ENCODE data around the gene MMP24. TPM values are rescaled to one million over a fixed set of nuclear protein-coding genes. Genes with fewer than 3 reads are reported as not detected.

The MMP24 gene
- total RNA-seq, 1 donor from 2014 or later, result 15.6 TPM

GRCh38 chr20:35286077-35286898, 59.8 kb downstream of the MMP24 start:
- Histone ChIP-seq H3K9ac (ENCODE audit: low read length) (no peak overlapping the region), H3K4me1 (ENCODE audit: insufficient read depth, low read length) (peaks cover 18% of the 10 kb centered on the region), H3K4me3 (ENCODE audit: insufficient read depth, low read depth, low read length) (no peak overlapping the region), H2AFZ (ENCODE audit: low read depth, low read length) (no peak overlapping the region), H3K79me2 (ENCODE audit: insufficient read depth, low read length) (peaks cover 34% of the 10 kb centered on the region), H3K27ac (ENCODE audit: low read depth, low read length) (no peak overlapping the region), H3K36me3 (ENCODE audit: insufficient read depth, low read length) (no peaks in the 10 kb centered on the region), H3K4me2 (ENCODE audit: low read length) (no peak overlapping the region), H3K9me3 (ENCODE audit: insufficient read depth, low read depth, low read length) (no peaks in the 10 kb centered on the region), H3K27me3 (ENCODE audit: insufficient read depth, low read length) (no peaks in the 10 kb centered on the region), H4K20me1 (ENCODE audit: insufficient read depth, low read length) (peaks cover 13% of the 10 kb centered on the region)
- H3K36me3 Mint-ChIP-seq (ENCODE audit: low read depth, unreplicated experiment), result peaks cover 6% of the 10 kb centered on the region
- H3K27me3 Mint-ChIP-seq (ENCODE audit: low read depth, unreplicated experiment), result peaks cover 9% of the 10 kb centered on the region
- H3K4me3 Mint-ChIP-seq (ENCODE audit: unreplicated experiment), result peak overlapping the region; percentile 95
- peak overlapping the region; percentile 43 for H3K27ac Mint-ChIP-seq (ENCODE audit: unreplicated experiment)
- no peak for FAIRE-seq
- TF ChIP-seq EZH2 (IDR thresholded peaks at IDR 0.05; ENCODE audit: insufficient read depth, low read length) (no peak), CTCF (IDR thresholded peaks at IDR 0.05; ENCODE audit: insufficient read depth, low read depth, low read length) (no peak)
- peaks cover 9% of the 10 kb centered on the region for H3K4me1 Mint-ChIP-seq (ENCODE audit: low read depth, unreplicated experiment)
- no peak for DNase-seq (ENCODE audit: low read depth)
- no peaks in the 10 kb centered on the region for H3K9me3 Mint-ChIP-seq (ENCODE audit: unreplicated experiment)

DNA sequence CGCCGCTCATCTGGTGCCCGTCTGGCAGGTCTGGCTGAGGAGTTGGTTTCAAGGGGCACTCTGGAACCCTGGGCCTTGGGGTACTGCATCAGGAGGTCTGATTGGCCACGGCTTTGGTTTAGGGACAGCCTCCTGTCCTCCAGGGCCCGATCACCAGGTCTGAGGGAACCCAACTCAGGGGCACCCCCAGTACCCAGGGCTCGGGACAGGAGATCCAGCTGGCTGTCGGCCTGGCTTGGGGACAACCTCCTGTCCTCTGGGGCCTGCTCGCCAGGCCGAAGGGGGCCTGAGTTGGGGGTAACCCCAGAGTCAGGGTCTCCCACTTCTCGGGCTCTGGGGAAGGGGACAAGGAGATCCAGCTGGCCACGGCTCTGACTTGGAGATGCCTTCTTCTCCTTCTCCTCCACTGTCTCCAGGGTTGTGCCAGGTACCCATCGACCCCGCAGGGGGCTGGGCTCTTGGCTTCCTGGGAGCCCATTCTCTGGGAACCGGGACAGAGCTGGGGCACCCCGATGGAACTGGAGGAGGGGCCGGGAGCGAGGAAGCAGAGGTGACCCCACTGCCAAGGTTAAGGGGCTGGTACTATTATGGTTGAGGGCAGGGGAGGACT, 60.5 kb downstream of the MMP24 start:
- Mint-ChIP-seq H3K36me3 (ENCODE audit: low read depth, unreplicated experiment) (peaks cover 5% of the 10 kb centered on the region), H3K27me3 (ENCODE audit: low read depth, unreplicated experiment) (peaks cover 9% of the 10 kb centered on the region), H3K4me1 (ENCODE audit: low read depth, unreplicated experiment) (peaks cover 9% of the 10 kb centered on the region), H3K27ac (ENCODE audit: unreplicated experiment) (no peak overlapping the region), H3K4me3 (ENCODE audit: unreplicated experiment) (no peak overlapping the region), H3K9me3 (ENCODE audit: unreplicated experiment) (no peaks in the 10 kb centered on the region)
- Histone ChIP-seq H3K27me3 (ENCODE audit: insufficient read depth, low read length) (no peaks in the 10 kb centered on the region), H3K36me3 (ENCODE audit: insufficient read depth, low read length) (no peaks in the 10 kb centered on the region), H3K9me3 (ENCODE audit: insufficient read depth, low read depth, low read length) (no peaks in the 10 kb centered on the region), H3K9ac (ENCODE audit: low read length) (no peak overlapping the region), H2AFZ (ENCODE audit: low read depth, low read length) (no peak overlapping the region), H3K4me2 (ENCODE audit: low read length) (no peak overlapping the region), H3K4me3 (ENCODE audit: insufficient read depth, low read depth, low read length) (no peak overlapping the region), H3K27ac (ENCODE audit: low read depth, low read length) (no peak overlapping the region), H4K20me1 (ENCODE audit: insufficient read depth, low read length) (peaks cover 8% of the 10 kb centered on the region), H3K79me2 (ENCODE audit: insufficient read depth, low read length) (peaks cover 26% of the 10 kb centered on the region), H3K4me1 (ENCODE audit: insufficient read depth, low read length) (peaks cover 18% of the 10 kb centered on the region)
- FAIRE-seq, result no peak
- no peak for TF ChIP-seq EZH2 (IDR thresholded peaks at IDR 0.05; ENCODE audit: insufficient read depth, low read length)
- TF ChIP-seq CTCF (IDR thresholded peaks at IDR 0.05; ENCODE audit: insufficient read depth, low read depth, low read length), result no peak
- DNase-seq (ENCODE audit: low read depth), result no peak
